ES-I3 (cell line): Measurements from ENCODE around the gene APOC3.

Experiments
- H3K36me3 ChIP-seq: 2 replicates; pipeline ENCODE4 v1.6.1; 2013; ENCODE audit warnings: mild to moderate bottlenecking, low read length, control low read depth, moderate library complexity; ENCODE audit not compliant: insufficient read depth
- H3K4me1 ChIP-seq: 2 replicates; pipeline ENCODE4 v1.6.1; 2013; ENCODE audit warnings: mild to moderate bottlenecking, control low read depth, low read length; ENCODE audit not compliant: insufficient read depth
- H3K9ac ChIP-seq: 2 replicates; pipeline ENCODE4 v1.6.1; 2013; ENCODE audit warnings: low read depth, mild to moderate bottlenecking, low read length, moderate library complexity
- H3K9me3 ChIP-seq: 2 replicates; pipeline ENCODE4 v1.6.1; 2013; ENCODE audit warnings: mild to moderate bottlenecking, low read length, moderate library complexity; ENCODE audit not compliant: control insufficient read depth, insufficient read depth

The APOC3 gene

GRCh38 chr11:116813781-116814471 is 15.8 kb upstream of the APOC3 start:
- Histone ChIP-seq H3K9me3 (no peaks in the 10 kb centered on the region), H3K9ac (no peak overlapping the region), H3K4me1 (no peaks in the 10 kb centered on the region), H3K36me3 (no peaks in the 10 kb centered on the region)

DNA sequence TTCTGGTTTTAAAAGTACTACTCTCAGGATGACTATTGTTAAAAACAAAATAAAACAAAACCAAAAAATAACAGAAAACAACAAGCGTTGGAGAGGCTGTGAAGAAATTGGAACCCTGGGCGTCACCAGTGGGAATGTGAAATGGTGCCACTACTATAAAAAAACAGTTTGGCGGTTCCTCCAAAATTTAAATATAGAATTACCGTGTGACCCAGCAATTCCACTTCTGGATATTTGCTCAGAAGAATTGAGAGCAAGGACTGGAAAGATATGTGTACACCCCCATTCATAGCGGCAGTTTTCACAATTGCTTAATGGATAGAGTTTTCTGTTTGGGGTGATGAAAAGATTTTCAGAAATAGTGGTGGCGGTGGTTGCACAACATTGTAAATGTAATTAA is 15.2 kb upstream of the APOC3 start:
- Histone ChIP-seq H3K36me3 (no peaks in the 10 kb centered on the region), H3K9me3 (no peaks in the 10 kb centered on the region), H3K4me1 (no peaks in the 10 kb centered on the region), H3K9ac (no peak overlapping the region)

DNA sequence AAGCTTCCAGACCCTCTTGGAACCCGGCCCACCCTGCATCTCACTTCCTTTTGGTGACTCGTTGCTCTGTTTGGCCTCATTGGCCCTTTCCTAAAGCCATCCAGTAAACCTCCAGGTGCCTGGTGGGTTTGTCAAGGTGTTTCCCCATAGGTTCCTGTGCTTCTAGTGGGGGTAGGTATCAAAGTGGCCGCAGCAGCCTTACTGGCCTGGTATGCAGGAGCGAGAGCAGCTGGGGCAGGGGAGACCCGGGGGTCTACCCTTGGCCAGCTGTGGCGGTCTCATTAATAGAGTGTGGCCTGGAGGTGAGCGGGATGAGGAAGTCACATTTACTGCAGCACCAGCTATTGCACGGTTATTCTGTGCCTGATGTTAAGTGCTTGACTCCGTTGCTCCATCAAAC is 10.7 kb upstream of the APOC3 start:
- Histone ChIP-seq H3K9ac (no peak overlapping the region), H3K4me1 (no peaks in the 10 kb centered on the region), H3K36me3 (no peaks in the 10 kb centered on the region)

GRCh38 chr11:116821050-116821918 is 8.4 kb upstream of the APOC3 start:
- Histone ChIP-seq H3K9me3 (no peaks in the 10 kb centered on the region), H3K9ac (no peak overlapping the region), H3K36me3 (no peaks in the 10 kb centered on the region), H3K4me1 (no peaks in the 10 kb centered on the region)

More for the DNA sequence above, 10.7 kb upstream of the APOC3 start:
- no peaks in the 10 kb centered on the region for H3K9me3 ChIP-seq

- H3K9me3 ChIP-seq: no peaks in the 10 kb centered on the region
- no peaks in the 10 kb centered on the region for H3K4me1 ChIP-seq
- no peaks in the 10 kb centered on the region for H3K36me3 ChIP-seq
- H3K9ac ChIP-seq: no peak overlapping the region
These were observed 7.1 kb upstream of the APOC3 start for GRCh38 chr11:116822575-116822974.

DNA sequence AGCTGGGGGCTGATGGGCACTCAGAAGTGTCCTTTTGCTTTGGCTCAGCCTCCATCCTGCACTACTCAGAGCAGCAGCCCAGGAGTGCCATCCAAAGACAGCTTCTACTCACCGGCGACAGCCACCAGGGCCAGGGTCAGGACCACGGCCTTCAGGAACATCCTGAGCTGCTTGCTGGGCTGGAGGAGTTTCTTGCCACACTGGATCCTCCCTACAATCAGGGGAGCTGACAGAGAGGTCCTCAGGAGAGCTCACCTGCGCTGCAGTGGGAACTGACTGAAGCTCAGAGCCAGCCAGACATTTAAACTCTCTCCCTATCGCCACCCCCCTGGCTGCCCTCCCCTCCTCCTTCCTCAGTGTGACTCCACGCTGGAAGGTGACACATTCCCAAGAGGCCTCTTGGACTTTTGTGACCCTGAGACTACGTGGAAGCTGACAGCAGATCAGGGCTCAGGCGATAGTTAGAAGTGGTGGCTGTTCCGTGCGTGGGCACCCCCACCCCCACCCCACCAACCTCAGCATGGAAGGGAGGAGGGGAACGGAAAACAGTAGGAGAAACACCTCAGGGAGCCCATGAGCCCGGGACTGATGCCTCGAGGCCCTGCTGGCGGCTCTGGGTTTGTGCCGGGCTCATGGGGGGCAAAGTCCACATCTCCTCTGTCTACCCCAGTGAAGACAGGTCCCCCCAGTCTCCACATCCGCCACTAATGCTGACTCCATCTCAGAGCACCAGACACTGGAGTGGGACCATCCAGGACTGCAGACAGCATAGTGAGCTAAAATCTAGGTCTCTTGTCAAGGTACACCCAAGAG is 6.5 kb upstream of the APOC3 start, which contains the start of gene APOA4:
APOA4 (minus strand) TSS at position 274 of the 813 bp plus-strand sequence; CDS start at position 161, 113 bp downstream.
- no peak within 1 kb of the TSS for H3K9ac ChIP-seq
- no peaks in the 10 kb centered on the region for H3K36me3 ChIP-seq
- H3K9me3 ChIP-seq: no peaks in the 10 kb centered on the region
- no peaks in the 10 kb centered on the region for H3K4me1 ChIP-seq

- H3K9ac ChIP-seq: no peak overlapping the region
- no peaks in the 10 kb centered on the region for H3K36me3 ChIP-seq
- H3K9me3 ChIP-seq: no peaks in the 10 kb centered on the region
- H3K4me1 ChIP-seq: peaks cover 6% of the 10 kb centered on the region; the same call in 1 of the 2 replicates
These were observed 4.3 kb upstream of the APOC3 start for GRCh38 chr11:116825434-116825833.

GRCh38 chr11:116825854-116826750 is 3.6 kb upstream of the APOC3 start:
- Histone ChIP-seq H3K9ac (no peak overlapping the region), H3K36me3 (no peaks in the 10 kb centered on the region), H3K4me1 (peaks cover 6% of the 10 kb centered on the region; the same call in 1 of the 2 replicates), H3K9me3 (no peaks in the 10 kb centered on the region)

DNA sequence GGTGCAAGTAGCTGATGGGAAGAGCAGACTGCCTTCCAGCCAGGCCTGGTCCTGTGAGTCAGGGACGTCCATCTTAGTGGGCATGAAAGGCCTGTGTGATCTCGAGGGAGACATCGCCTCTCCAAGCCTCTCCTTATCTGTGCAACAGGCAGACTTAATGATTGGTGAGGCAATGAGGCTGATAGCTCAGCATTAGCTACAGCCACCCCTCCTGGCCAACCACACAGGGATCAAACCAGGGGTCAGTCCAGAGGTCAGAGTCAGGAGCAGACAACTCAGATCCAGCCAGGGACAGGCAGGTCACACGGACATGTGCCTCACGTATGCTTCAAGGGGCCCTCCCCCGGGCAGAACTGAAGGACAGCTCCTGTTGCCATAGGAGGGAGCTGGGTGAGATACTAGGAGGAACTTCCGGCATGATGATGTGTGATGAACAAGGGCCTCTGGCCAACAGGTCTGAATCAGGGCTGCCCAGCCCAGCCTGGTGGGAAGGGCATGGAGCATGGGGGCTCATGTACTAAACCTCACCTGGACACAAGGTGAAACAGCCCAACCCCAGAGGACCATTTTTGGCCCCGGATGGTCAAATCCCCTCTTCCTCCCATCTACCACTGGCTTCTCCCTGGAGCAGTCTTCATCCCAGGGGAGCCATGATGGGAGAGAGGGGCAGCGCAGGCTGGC is 2.8 kb upstream of the APOC3 start:
- no peak overlapping the region for H3K9ac ChIP-seq

GRCh38 chr11:116827461-116827860 is 2.2 kb upstream of the APOC3 start:
- peaks cover 6% of the 10 kb centered on the region; the same call in 1 of the 2 replicates for H3K4me1 ChIP-seq
- H3K9ac ChIP-seq: no peak overlapping the region
- no peaks in the 10 kb centered on the region for H3K36me3 ChIP-seq
- no peaks in the 10 kb centered on the region for H3K9me3 ChIP-seq

More for the DNA sequence above, 2.8 kb upstream of the APOC3 start:
- Histone ChIP-seq H3K4me1 (peaks cover 6% of the 10 kb centered on the region; the same call in 1 of the 2 replicates), H3K9me3 (no peaks in the 10 kb centered on the region), H3K36me3 (no peaks in the 10 kb centered on the region)

DNA sequence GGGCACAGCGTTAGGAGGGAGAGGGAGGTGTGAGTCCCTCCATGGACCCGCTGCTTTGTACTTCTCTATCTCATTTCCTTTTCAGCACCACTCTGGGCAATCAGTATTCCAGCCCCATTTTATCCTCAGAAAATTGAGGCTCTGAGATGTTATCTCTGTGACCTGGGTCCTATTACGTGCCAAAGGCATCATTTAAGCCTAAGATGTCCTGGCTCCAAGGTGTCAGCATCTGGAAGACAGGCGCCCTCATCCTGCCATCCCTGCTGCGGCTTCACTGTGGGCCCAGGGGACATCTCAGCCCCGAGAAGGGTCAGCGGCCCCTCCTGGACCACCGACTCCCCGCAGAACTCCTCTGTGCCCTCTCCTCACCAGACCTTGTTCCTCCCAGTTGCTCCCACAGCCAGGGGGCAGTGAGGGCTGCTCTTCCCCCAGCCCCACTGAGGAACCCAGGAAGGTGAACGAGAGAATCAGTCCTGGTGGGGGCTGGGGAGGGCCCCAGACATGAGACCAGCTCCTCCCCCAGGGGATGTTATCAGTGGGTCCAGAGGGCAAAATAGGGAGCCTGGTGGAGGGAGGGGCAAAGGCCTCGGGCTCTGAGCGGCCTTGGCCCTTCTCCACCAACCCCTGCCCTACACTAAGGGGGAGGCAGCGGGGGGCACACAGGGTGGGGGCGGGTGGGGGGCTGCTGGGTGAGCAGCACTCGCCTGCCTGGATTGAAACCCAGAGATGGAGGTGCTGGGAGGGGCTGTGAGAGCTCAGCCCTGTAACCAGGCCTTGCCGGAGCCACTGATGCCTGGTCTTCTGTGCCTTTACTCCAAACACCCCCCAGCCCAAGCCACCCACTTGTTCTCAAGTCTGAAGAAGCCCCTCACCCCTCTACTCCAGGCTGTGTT is 829 bp upstream of the APOC3 start:
- Histone ChIP-seq H3K9ac (no peak overlapping the region), H3K9me3 (no peaks in the 10 kb centered on the region), H3K36me3 (no peaks in the 10 kb centered on the region), H3K4me1 (peaks cover 6% of the 10 kb centered on the region; the same call in 1 of the 2 replicates)

- H3K9me3 ChIP-seq: no peaks in the 10 kb centered on the region
- H3K9ac ChIP-seq: no peak overlapping the region
- no peaks in the 10 kb centered on the region for H3K36me3 ChIP-seq
- H3K4me1 ChIP-seq: peaks cover 6% of the 10 kb centered on the region; the same call in 1 of the 2 replicates
These were observed 641 bp downstream of the APOC3 start for GRCh38 chr11:116830184-116830912.
